ENCODE measurements around the gene PLXNC1.
A peak's percentile ranks its signal among the peaks of the same experiment; 100 is the strongest.

The PLXNC1 gene

DNA sequence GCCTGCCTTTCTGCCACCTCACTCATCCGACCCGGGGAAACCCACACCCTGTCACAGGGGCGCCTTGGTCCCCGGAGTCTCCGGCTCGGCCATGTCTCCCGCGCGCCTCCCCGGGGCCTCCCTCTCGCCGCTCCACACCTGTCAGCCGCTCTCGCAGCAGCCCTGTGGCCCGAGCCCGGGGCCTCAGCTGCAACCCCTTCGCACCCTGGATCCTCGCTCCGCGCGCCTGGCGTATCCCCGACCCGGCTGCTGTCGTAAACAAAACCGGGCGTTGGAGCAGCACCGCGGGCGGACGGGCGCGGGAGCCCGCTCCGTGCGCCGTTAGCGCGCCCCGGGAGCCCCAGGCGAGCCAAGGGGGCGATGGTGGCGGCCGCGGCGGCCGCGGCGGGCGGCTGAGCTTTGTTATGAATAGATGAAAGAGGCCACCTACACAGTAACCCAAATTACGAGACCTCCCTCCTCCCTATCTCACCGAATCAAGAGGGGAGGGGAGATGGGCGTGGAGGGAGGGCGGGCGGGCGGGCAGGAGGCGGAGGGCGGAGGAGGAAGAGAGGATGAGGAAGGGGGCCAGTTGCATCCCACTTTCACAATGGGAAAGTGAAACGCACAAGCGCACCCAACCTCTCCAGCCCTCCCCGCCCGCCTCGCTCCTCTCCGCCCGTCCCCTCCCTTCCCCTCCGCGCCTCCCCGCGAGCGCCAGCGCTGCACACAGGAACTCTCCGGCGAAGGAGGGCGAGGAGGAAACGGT, at the start of gene PLXNC1:
TSS of gene PLXNC1 (plus strand) at position 587 of the 748 bp plus-strand sequence. CDS start 395 bp downstream, outside the sequence.
- H3K4me3 ChIP-seq (ENCODE audit: low read depth, low read length) = peak within 1 kb of the TSS; percentile 45

DNA sequence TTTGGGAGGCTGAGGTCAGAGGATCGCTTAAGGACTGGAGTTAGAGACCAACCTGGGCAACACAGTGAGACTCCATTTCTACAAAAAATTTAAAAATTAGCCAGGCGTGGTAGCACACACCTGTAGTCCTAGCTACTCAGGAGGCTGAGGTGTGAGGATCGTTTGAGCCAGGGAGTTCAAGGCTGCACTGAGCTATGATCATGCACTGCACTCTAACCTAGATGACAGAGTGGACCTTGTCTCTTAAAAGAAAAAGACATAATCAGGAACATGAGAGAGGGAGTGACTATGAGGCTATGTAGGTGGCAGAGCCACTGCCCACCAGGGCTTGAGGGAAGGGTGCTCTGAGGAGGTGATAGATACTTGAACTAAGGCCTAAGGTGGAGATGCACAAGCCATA, 49.2 kb upstream of the PLXNC1 start:
- no peak overlapping the region for H3K4me3 ChIP-seq (ENCODE audit: low read depth, low read length)

DNA sequence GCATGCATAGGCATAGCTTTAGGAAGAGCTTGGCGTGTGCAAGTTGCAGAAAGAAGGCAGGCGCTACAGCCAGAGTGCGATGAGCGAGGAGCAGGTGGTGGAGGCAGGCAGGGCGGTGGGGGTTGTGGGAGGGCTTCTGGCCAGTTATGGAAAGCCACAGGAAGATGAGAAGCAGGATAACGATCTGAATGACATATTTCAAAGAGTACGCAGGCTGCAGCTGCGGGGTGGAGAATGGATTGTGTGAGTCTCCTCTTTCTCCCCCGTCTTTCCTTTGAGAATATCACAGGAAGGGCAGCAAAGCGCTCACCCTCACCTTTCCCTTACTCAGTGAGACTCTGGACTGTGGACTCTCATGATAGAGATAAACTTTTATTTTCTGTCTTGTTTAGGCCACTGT, 48.7 kb upstream of the PLXNC1 start:
- H3K4me3 ChIP-seq (ENCODE audit: low read depth, low read length) = no peak overlapping the region

DNA sequence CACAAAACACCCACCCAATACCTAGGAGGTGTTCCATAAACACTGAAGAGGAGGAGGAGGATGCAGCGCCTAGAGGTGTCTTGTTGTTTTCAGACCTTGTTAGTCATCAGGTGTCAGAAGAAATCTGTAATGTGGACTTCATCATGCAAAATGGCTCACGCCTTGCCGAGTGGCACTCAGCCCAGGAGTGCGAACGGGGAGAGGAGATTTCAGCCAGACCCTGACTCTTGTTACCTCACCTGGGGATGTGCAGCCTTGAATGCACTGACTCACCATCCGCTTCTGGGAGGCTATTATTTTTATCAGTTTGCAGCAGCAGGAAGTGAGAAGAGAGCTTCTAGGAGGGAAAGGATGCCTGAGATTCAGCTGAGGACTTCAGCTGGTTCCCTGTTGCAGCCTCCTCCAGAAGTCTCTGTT, 48.2 kb upstream of the PLXNC1 start:
- H3K4me3 ChIP-seq (ENCODE audit: low read depth, low read length) = no peak overlapping the region

DNA sequence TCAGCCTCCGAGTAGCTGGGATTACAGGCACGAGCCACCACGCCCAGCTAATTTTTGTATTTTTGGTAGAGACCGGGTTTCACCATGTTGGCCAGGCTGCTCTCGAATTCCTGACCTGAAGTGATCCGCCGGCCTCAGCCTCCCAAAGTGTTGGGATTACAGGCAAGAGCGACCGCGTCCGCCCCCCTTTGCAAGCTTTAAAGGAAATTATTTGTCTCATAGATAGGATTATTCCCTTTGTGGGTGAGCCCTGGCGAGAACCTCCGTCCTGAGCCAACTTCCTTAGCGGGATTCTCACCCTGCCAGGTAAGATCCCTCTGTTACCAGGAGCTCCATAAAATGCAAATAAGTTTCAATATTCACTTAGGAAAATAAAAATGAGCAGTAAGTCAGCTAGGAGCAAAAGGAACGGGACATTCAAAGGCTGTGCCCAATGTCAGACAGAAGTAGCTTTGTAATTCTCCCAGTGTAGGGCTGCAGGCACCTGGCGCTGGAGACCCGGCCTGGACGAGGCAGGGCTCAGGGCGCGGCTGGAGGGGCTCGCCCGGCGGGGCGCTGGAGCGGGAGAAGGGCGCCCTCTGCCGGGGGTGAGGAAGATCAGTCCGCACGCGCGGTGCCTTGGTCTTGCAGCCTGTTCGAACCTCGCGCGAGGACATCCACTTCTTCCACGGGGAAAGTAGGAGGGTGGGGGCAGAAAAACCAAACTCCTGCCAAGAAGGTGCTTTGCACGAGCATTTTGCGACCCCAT, 47.2 kb upstream of the PLXNC1 start:
- peak overlapping the region; percentile 47 for H3K4me3 ChIP-seq (ENCODE audit: low read depth, low read length)

DNA sequence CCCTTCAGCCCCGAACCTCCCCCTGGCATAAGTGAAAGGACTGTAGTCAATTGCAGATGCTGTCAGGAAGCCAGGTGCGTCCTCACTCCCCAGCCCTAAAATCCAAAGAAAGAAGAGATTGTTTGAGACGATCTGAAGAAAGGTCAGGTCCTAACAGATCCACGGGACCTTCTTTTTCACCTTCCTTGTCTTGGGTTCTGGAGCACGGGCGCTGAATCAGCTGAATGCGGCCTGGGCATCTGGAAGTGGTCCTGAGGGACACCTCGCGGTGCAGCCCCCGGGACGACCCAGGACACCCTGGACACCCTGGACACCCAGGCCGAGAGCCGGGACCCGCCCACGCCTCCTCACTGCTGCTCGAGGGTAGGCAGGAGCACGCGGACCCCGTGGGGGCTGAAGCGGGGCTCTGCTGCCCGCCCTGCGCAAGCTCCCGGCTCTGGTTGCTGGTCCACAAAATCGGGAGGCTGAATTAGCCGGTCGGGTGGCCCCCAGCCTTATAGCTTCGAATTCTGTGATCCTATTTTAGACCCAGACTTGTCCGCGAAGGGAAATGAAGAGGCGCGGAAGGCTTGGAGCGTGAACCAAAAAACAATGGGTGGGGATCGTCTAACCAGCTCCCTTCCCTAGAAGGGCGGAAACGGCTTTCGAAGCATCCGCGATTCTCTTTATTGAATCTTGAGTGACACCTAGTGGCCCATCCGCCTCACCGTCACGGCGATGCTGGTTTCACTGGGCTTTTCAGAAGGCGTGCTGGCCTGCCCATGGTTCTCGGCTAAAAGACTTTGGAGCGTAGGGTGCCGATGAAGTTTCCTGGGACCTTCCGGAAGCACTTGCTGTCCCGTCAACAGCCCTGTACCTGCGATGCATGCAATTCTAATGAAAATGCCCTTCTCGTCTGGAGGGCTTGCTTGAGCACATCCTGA, 46.4 kb upstream of the PLXNC1 start:
- peak overlapping the region; percentile 47 for H3K4me3 ChIP-seq (ENCODE audit: low read depth, low read length)

DNA sequence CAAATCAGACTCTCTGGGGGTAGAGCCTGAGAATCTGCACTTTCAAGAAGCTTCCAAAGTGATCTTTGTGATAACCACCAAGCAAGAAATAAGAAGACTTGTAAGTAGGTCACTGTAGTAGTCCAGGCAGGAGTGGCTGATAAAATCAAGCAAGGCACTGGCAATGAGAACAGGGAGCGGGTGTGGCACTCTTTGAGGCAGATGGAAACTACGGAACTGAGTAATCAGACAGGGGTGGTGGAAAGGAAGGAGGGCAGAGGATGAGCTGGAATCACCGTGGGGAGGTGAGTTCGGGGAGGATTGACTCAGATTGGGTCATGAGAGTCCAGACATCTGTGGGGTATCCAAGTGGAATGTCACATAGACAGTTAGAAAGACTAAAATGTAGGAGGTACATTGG, 44.4 kb upstream of the PLXNC1 start:
- no peak overlapping the region for H3K4me3 ChIP-seq (ENCODE audit: low read depth, low read length)

DNA sequence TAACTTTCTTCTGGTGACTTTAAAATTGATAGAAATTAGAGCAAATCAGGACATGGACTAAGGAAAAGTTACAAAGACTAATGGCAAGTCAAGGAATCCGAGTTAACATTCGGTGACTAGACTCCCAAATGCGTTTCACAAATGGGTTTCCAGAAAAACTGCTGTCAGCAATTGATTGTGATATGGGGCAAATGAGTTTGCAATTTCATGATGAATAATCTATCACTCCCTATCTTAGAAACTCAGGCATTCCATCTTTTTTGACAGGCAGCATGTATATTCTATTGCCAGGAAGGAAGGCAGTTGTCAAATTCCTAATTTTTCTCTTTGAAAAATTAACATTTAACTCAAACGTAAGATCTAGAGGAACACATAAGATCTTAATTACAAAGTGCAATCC, 40.5 kb upstream of the PLXNC1 start:
- no peak overlapping the region for H3K4me3 ChIP-seq (ENCODE audit: low read depth, low read length)

DNA sequence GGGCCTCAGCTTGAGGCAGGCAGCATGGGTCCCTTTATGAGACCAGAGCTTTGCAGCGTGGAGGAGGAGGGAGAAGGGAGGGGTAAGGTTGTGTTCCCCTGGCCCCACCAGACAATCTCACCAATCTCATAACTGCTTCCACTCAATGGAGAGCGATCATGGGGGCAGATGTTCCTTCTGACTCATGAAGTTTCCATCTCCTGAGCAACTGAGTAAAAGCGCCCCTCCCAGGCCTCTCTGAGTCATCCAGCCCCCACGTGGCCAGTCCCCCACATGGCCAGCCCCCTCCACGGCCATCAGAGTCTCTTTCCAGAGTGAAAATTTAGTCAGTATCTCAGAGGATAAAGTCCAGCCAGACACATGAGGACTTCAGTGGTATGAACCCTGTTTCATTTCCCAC, 39.2 kb upstream of the PLXNC1 start:
- H3K4me3 ChIP-seq (ENCODE audit: low read depth, low read length) = no peak overlapping the region

DNA sequence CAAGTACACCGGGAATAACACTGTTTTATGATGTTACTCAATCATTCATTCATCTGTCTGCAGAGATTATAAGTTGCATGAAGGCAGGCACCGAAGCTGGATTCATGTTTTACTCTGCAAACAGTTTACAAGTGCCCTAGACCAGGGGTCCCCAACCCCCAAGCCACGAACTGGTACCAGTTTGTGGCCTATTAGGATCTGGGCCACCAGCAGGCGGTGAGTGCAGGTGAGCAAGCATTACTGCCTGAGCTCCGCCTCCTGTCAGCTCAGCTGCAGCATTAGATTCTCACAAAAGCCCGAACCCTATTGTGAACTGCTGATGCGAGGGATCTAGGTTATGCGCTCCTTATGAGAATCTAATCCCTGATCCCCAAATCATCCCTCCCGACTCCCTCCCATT, 38.1 kb upstream of the PLXNC1 start:
- H3K4me3 ChIP-seq (ENCODE audit: low read depth, low read length) = no peak overlapping the region

DNA sequence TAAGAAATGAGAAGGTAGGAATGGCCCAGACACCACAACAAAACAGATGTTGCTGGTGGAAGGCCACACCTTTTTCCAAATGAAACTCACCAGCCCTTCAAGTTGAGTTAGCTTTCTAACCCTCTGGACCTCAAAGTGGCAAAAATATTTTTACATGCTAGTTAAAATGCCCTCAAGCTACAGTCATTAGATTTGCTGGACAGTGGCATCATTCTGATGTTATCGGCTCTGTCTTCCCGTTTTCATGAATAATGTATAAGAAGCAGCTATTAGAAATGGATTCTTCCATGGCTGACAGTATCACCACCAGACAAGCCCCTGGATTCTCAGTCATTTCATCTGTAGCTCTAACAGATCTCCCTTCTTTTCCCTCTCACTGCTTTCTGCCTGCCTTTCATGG, 37.1 kb upstream of the PLXNC1 start:
- H3K4me3 ChIP-seq (ENCODE audit: low read depth, low read length) = no peak overlapping the region

DNA sequence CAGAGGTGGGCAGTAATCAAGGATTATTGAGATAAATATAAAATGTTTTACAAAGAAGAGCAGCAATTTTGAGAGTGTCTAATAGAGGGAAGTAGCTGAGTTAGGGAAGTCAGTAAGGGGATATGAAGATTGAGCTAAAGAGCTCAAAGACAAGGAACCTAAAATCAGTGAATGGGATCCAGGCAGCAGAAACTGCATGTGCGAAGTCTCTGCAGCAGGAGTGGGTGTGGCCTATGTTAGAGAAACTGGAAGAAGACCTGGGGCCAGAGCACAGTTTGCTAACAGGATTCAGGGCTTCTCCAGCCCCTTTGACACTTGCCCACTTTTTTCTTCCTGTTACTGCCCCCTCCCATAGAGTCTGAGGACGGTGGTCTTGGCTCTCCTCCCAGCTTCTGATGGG, 36.3 kb upstream of the PLXNC1 start:
- no peak overlapping the region for H3K4me3 ChIP-seq (ENCODE audit: low read depth, low read length)

DNA sequence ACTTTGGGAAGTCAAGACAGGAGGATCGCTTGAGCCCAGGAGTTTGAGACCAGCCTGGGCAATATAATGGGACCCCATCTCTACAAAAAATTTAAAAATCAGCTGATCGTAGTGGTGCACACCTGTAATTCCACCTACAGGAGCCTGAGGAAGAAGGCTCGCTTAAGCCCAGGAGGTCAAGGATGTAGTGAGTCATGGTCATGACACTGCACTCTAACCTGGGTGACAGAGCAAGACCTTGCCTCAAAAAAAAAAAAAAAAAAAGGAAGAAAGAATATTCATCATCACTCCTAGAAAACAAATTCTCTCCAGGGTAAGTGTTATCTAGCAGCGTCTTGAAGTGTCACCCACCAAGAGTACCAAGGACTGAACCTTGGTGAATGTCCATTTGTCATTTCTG, 34.2 kb upstream of the PLXNC1 start:
- H3K4me3 ChIP-seq (ENCODE audit: low read depth, low read length) = no peak overlapping the region

DNA sequence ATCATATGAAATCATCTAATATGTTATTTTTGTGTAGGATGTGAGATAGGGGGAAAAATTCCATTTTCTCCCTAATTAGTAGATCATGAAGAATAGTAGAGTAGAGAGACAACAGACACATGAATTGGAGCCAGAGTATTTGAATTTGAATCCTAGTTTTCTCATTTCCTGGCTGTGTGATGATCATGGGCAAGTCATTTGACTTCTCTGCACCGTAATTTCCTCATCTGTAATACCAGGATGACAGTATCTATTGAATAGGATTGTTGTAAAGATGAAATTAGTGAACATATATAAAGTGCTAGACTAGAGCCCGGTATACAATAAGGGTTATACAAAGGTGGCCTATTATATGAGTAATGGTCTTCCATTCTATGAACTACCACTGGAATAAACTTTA, 32.2 kb upstream of the PLXNC1 start:
- H3K4me3 ChIP-seq (ENCODE audit: low read depth, low read length) = no peak overlapping the region

DNA sequence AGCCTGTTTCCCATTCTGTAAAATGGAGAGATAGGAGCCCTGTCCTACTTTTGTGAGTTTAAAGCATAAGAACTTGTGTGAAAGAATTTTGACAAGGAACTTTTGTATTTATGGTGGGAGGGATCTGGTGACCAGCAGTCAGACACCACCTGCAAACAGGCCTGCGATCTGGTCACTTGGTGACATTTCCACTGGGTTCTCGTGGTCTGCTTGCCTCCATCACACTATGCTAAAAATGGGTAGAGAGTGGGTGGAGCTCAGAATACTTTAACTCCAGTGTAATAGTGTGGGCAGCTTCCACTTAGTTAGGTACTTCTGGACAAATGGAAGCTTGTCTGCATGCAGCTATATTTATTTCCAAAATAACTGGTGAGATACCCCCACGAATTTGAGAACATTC, 26.5 kb upstream of the PLXNC1 start:
- H3K4me3 ChIP-seq (ENCODE audit: low read depth, low read length) = no peak overlapping the region

DNA sequence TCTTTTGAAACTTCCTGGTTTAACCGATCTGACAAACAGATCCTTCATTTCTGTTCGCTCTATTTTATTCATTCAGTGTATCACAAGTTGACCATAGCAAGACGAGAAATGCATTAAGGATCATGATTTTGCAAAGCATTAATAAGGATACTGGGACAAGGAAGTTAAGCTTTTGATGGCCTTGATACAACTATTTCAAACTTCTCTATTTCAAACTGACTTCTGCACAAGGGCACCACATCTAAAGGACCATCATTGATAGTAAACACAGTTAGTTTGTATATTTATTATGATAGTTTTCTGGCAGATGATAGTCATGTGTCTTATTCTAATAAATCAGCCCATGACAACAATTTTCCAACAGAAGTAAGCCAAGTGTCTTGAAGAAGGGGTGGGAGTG, 25.8 kb upstream of the PLXNC1 start:
- no peak overlapping the region for H3K4me3 ChIP-seq (ENCODE audit: low read depth, low read length)

DNA sequence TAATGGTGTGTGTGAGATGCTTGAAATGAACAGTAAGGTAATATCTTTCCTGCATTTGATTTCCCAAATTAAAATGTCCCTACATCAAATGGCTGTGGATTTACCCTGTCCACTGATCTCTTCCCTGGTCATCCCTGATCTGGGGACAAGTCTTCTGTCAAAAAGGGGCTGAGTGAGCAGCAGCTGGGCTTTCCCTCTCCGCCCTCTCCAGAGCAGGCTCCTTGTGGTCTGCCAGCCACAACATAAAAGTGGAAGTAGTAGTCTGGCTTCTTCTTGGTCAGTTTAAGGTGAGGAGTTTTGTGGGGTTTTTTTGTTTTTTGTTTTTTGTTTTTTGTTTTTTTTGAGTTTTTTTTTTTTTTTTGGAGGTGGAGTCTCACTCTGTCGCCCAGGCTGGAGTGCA, 25.2 kb upstream of the PLXNC1 start:
- no peak overlapping the region for H3K4me3 ChIP-seq (ENCODE audit: low read depth, low read length)

DNA sequence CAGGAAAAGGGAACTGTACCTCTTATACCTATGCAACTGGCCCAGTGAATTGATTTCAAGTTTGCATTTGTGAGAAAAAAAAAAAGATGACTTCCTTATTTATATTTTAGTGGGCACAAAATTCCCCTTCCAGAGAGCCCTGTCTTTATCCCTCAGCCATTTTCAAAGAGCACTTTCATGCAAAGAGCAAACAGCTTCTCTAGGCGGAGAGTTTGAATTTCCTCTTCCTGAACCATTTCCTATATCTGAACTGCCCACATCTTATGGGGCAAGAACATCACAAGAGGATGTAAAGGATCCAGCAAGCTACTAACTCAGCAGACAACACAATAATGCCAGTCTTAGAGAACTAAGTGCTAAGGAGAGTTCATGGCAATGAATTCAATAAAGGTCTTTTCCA, 22.3 kb upstream of the PLXNC1 start:
- H3K4me3 ChIP-seq (ENCODE audit: low read depth, low read length) = no peak overlapping the region

DNA sequence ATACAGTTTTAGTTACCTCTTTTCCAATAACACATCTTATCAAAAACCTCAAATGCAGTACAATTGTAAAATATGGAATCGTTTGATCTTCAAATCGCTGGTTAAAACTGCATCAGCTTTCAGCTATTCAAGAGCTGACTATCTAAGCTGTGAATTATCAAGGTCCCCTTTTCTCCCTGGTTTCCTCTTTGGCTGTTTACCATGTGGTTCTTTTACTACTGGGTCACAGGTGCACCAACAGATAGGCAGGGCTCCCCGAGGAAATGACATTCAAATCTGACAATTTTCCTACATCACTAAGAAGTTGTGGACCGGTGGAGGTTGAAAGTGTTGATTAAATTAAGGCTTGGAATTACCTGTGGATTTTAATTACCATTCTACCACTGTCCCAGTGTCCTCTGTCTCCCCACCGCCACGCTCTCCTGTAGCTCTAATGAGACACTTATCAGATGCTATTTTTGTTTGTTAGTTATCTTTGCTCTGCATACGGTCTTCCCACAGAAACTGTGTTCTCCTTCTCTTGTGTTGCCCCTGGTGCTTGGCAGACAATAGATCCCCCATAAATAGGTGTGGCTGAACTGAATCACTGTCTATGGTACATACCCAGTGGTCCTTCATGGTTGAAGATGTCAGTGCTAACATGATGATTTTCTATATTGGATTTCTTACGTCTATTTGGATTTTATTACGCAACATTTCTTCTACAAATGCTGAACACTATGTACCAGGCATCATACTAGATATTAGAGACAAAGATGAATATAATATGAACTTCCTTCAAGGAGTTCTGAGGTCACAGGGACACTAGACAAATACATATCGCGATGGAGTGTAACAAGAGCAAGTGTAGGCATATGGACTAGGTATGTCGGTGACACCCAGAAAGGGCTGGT, 20.9 kb upstream of the PLXNC1 start:
- no peak overlapping the region for H3K4me3 ChIP-seq (ENCODE audit: low read depth, low read length)

DNA sequence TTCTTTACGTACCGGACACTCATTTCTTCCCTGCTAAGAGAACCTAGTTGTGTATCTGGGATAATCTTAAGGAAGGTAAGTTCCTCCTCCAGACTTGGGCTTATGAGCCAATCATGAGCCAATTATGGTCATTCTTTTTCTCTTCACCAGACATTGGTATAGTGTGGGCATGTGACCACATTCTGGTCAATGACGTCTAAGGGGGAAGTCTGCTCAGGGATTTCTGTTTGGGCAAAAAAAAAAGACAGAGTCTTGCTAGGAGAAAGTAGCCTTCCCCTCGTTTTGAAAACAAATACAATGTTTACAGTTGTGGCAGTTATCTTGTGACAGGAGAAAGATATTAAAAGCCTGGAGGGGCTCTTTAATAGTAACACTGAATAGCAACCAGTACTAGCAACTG, 20.1 kb upstream of the PLXNC1 start:
- no peak overlapping the region for H3K4me3 ChIP-seq (ENCODE audit: low read depth, low read length)

Measured in iPS-11a (cell line).